Measurements from ENCODE around the gene PAX8. TPM values are rescaled to one million over a fixed set of nuclear protein-coding genes. Genes with fewer than 3 reads are reported as not detected.

PAX8 gene
- polyA plus RNA-seq, 1 of the 3 experiments (the other 2 are of a cell fraction): 0.23 TPM

DNA sequence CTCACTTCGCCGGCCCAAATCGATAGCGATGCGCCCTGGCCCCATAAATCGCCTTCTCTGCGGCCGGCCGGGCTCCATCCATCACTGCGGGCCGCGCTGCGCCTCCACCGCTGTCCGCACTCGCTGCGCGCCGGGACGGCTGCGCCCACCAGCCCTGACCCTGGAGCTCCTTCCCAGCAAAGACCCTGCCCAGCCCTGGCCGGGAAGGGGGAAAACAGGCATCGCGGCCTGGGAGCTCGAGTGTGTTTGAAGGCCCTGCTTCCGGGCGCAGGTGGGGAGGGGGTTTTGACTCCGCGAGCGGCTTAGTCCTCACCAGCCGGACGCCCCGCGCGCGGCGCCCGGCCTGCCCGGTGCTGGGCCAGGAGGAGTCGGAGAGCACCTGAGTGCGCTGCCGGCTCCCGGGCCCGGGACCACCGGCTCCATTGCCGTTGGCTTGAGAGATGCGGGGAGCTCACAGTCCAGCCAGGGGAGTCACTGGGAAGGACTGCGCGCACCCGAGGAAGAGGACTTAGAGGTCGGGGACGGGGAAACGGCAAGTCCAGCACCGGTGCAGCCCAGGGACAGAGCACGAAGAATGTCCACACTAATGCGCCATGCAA lies 1.1 kb downstream of the PAX8 start:
- peaks cover 61% of the 10 kb centered on the region for H3K27me3 ChIP-seq (ENCODE audit: insufficient read depth)
- no peaks in the 10 kb centered on the region for H3K79me2 ChIP-seq (ENCODE audit: insufficient read depth)
- no peak overlapping the region for H3K4me3 ChIP-seq (ENCODE audit: low read depth in 2 of 2, low read length in 1 of 2)
- no peak overlapping the region for H3K9ac ChIP-seq
- CTCF ChIA-PET: interaction anchor here (0.7 to 1.6 kb wide), 8 partner anchors 9 to 141 kb away, joined by 3 to 6 read pairs (median 3); no protein-coding TSS in a partner anchor
- POLR2A ChIA-PET: no interaction called here
- H3F3A ChIP-seq (replicated peaks; ENCODE audit: insufficient read depth): peaks cover 3% of the 10 kb centered on the region
- DNase-seq: peak; percentile 27
- H4K20me1 ChIP-seq (ENCODE audit: insufficient read depth): no peaks in the 10 kb centered on the region
- H3K27ac ChIP-seq (ENCODE audit: low read depth in 2 of 2, low read length in 1 of 2): no peak overlapping the region
- 57% methylated on average over 6 of the region's 56 CpGs for WGBS (ENCODE audit: low lambda C conversion rate)
- H3K9me3 ChIP-seq: no peaks in the 10 kb centered on the region
- H3K4me1 ChIP-seq (ENCODE audit: control insufficient read depth in 1 of 2, insufficient read depth in 2 of 2, low read depth in 1 of 2, low read length in 1 of 2): no peaks in the 10 kb centered on the region; a peak in 1 of 4 replicates
- H3K4me2 ChIP-seq: no peak overlapping the region
- H2AFZ ChIP-seq (ENCODE audit: low read depth): no peak overlapping the region
- TF ChIP-seq RCOR1 (IDR thresholded peaks at IDR 0.05; ENCODE audit: low read length) (no peak), FOXJ3 (CRISPR knock-in tag; IDR thresholded peaks at IDR 0.05) (no peak), TEAD4 (IDR thresholded peaks at IDR 0.05; ENCODE audit: borderline replicate concordance, insufficient read depth) (no peak), POLR2AphosphoS5 (IDR thresholded peaks at IDR 0.05; ENCODE audit: low read depth, low read length) (no peak), CHD2 (IDR thresholded peaks at IDR 0.05; ENCODE audit: low read length, partially characterized antibody) (no peak), MEF2A (IDR thresholded peaks at IDR 0.05; ENCODE audit: borderline replicate concordance, low read depth) (no peak), EZH2phosphoT487 (IDR thresholded peaks at IDR 0.05; ENCODE audit: borderline replicate concordance, low read depth) (no peak), NRF1 (IDR thresholded peaks at IDR 0.05; ENCODE audit: low read depth, low read length) (no peak), RAD21 (IDR thresholded peaks at IDR 0.05; ENCODE audit: low read length) (no peak), YY1 (IDR thresholded peaks at IDR 0.05; ENCODE audit: low read depth) (no peak), ELF1 (IDR thresholded peaks at IDR 0.05) (no peak), SIN3A (IDR thresholded peaks at IDR 0.05; ENCODE audit: borderline replicate concordance, low read depth, low read length) (no peak), NFIC (IDR thresholded peaks at IDR 0.05; ENCODE audit: borderline replicate concordance) (no peak), GATA2 (CRISPR knock-in tag; IDR thresholded peaks at IDR 0.05) (no peak), EP300 (IDR thresholded peaks at IDR 0.05; ENCODE audit: borderline replicate concordance in 1 of 2, low read depth in 1 of 2, low read length in 1 of 2) (no peak)
- TF ChIP-seq, protein P1, sequence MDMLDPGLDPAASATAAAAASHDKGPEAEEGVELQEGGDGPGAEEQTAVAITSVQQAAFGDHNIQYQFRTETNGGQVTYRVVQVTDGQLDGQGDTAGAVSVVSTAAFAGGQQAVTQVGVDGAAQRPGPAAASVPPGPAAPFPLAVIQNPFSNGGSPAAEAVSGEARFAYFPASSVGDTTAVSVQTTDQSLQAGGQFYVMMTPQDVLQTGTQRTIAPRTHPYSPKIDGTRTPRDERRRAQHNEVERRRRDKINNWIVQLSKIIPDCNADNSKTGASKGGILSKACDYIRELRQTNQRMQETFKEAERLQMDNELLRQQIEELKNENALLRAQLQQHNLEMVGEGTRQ (IDR thresholded peaks at IDR 0.05; ENCODE audit: borderline replicate concordance, low read depth, low read length): no peak
- TF ChIP-seq, protein P2, sequence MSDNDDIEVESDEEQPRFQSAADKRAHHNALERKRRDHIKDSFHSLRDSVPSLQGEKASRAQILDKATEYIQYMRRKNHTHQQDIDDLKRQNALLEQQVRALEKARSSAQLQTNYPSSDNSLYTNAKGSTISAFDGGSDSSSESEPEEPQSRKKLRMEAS (IDR thresholded peaks at IDR 0.05; ENCODE audit: low read depth): no peak
- TF ChIP-seq, protein P3, sequence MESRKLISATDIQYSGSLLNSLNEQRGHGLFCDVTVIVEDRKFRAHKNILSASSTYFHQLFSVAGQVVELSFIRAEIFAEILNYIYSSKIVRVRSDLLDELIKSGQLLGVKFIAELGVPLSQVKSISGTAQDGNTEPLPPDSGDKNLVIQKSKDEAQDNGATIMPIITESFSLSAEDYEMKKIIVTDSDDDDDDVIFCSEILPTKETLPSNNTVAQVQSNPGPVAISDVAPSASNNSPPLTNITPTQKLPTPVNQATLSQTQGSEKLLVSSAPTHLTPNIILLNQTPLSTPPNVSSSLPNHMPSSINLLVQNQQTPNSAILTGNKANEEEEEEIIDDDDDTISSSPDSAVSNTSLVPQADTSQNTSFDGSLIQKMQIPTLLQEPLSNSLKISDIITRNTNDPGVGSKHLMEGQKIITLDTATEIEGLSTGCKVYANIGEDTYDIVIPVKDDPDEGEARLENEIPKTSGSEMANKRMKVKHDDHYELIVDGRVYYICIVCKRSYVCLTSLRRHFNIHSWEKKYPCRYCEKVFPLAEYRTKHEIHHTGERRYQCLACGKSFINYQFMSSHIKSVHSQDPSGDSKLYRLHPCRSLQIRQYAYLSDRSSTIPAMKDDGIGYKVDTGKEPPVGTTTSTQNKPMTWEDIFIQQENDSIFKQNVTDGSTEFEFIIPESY (IDR thresholded peaks at IDR 0.05; ENCODE audit: borderline replicate concordance, low read depth): no peak
- no peaks in the 10 kb centered on the region for H3K36me3 ChIP-seq (replicated peaks in 1 of 2; ENCODE audit: control insufficient read depth in 1 of 2, insufficient read depth in 2 of 2, low read length in 1 of 2)
- H3K9me2 ChIP-seq: no peaks in the 10 kb centered on the region
